Aorta (tissue), 5 donors: ENCODE results near the gene SLC2A8. TPM values are rescaled to one million over a fixed set of nuclear protein-coding genes. Genes with fewer than 3 reads are reported as not detected.

ENCODE experiments used
- ATAC-seq: fragments of 200-7000 bp; cut with Tn5 transposase; one replicate; pipeline ENCODE4 v1.9.1; 2022; ENCODE audit warnings: moderate library complexity; ENCODE audit not compliant: low FRiP score
- DNase-seq, 2 donors: peaks; one replicate each; pipeline ENCODE4 v3.0.0-alpha.2; 2020
- H3K27ac ChIP-seq, 2 donors: one replicate each; pipeline ENCODE4 v1.5.1; 2013; ENCODE audit warnings: low read length in 2 of 2, mild to moderate bottlenecking in 2 of 2, moderate library complexity in 2 of 2, control low read depth in 1 of 2, inconsistent platforms in 1 of 2, low read depth in 1 of 2
- H3K27me3 ChIP-seq, 2 donors: one replicate each; pipeline ENCODE4 v1.6.1; 2013; ENCODE audit warnings: control low read depth in 1 of 2, low read length in 1 of 2, mild to moderate bottlenecking in 1 of 2, moderate library complexity in 1 of 2; ENCODE audit not compliant: insufficient read depth in 2 of 2, control insufficient read depth in 1 of 2
- H3K36me3 ChIP-seq, 2 donors: one replicate each; pipeline ENCODE4 v1.6.1; 2013; ENCODE audit warnings: control low read depth in 1 of 2, low read length in 1 of 2, mild to moderate bottlenecking in 1 of 2; ENCODE audit not compliant: insufficient read depth in 2 of 2, control insufficient read depth in 1 of 2
- H3K4me1 ChIP-seq, 2 donors: one replicate each; pipeline ENCODE4 v1.6.1; 2013; ENCODE audit warnings: low read length in 2 of 2, control low read depth in 1 of 2, mild to moderate bottlenecking in 1 of 2, moderate library complexity in 1 of 2; ENCODE audit not compliant: insufficient read depth in 2 of 2, control insufficient read depth in 1 of 2
- H3K4me3 ChIP-seq, 2 donors: one replicate each; pipeline ENCODE4 v1.5.1; 2013; ENCODE audit warnings: low read length in 2 of 2, control low read depth in 1 of 2, mild to moderate bottlenecking in 1 of 2
- H3K9me3 ChIP-seq: one replicate; pipeline ENCODE4 v1.6.1; 2013; ENCODE audit warnings: mild to moderate bottlenecking, low read length; ENCODE audit not compliant: control insufficient read depth
- WGBS, 2 donors: extraction: QIAGEN DNeasy Blood & Tissue Kit; methylation state at CpG; one replicate each; pipeline ENCODE4 v1.1.7; 2013; 5-methylcytosine and 5-hydroxymethylcytosine counted together
- intact Hi-C, 2 donors: fragments of 100-400 bp; cut with DNase I; formaldehyde crosslinking; loops; one replicate each; pipeline versions ENCODE4 v1.14.2 to v1.15.0; 2022
- polyA plus RNA-seq, 2 donors: library from polyadenylated mRNA; stranded (reverse); fragments of 200-250 nt; gene quantifications; one replicate each; pipeline ENCODE4 v1.2.3, GENCODE V29; 2013
- total RNA-seq, 2 donors: library from RNA; stranded (reverse); fragmentation: NEBNext Ultra II Directional; extraction: Animal tissue kit (Norgen Biotek cat#: 25700); gene quantifications; one replicate each; pipeline ENCODE4 v1.2.1, GENCODE V29; 2021
- donor health status: healthy with polysubstance abuse.
- donor health status: Bipolar disorder and iron deficiency.
- donor health status: DM: no; HTN: no; CAD: no.
- donor health status: DM: no; HTN: no; CAD: no.
- donor health status: DM: yes; HTN: yes; CAD: no.

SLC2A8 gene
- total and polyA plus RNA-seq, 4 donors: 9.9 to 30.5 (median 18.2) TPM

GRCh38 chr9:127403507-127404192 is 6.7 kb downstream of the SLC2A8 start:
- 90 to 91% methylated on average over 21 to 22 of the region's 22 CpGs for WGBS, 2 donors
- intact Hi-C loops: no loop called here
- no peak overlapping the region for H3K27ac ChIP-seq
- ATAC-seq (no peak), DNase-seq (no peak)
- peaks cover 0 to 2% of the 10 kb centered on the region in 2 donors for H3K36me3 ChIP-seq
- H3K4me1 ChIP-seq: no peaks in the 10 kb centered on the region
- H3K9me3 ChIP-seq: no peaks in the 10 kb centered on the region
- H3K4me3 ChIP-seq: no peak overlapping the region
- no peaks in the 10 kb centered on the region for H3K27me3 ChIP-seq

DNA sequence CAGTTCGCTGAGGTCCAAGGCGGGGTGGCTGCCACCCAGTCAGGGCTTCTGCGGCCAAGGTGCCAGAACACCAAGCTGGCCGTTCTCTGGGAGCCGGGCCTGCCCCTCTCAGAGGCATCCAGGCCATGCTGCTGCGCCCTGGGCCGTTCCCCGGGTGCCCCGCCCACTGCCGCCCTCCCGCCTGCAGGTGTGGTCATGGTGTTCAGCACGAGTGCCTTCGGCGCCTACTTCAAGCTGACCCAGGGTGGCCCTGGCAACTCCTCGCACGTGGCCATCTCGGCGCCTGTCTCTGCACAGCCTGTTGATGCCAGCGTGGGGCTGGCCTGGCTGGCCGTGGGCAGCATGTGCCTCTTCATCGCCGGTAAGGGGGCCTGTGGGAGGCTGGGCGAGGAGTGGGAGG is 7.7 kb downstream of the SLC2A8 start:
- Histone ChIP-seq H3K4me3 (no peak overlapping the region), H3K9me3 (no peaks in the 10 kb centered on the region), H3K4me1 (no peaks in the 10 kb centered on the region), H3K27me3 (no peaks in the 10 kb centered on the region), H3K36me3 (peaks cover 0 to 2% of the 10 kb centered on the region in 2 donors), H3K27ac (no peak overlapping the region)
- DNase-seq (no peak), ATAC-seq (no peak)
- intact Hi-C loops: no loop called here
- WGBS, 2 donors: 94% methylated on average over 23 of the region's 23 CpGs

GRCh38 chr9:127405344-127406125 is 8.6 kb downstream of the SLC2A8 start:
- H3K9me3 ChIP-seq: no peaks in the 10 kb centered on the region
- intact Hi-C loops: no loop called here
- no peak for DNase-seq
- H3K27me3 ChIP-seq: no peaks in the 10 kb centered on the region
- H3K36me3 ChIP-seq: peaks cover 0 to 2% of the 10 kb centered on the region in 2 donors
- no peak for ATAC-seq
- no peaks in the 10 kb centered on the region for H3K4me1 ChIP-seq
- H3K27ac ChIP-seq: no peak overlapping the region
- no peak overlapping the region for H3K4me3 ChIP-seq
- 93 to 94% methylated on average over 20 of the region's 20 CpGs for WGBS, 2 donors

DNA sequence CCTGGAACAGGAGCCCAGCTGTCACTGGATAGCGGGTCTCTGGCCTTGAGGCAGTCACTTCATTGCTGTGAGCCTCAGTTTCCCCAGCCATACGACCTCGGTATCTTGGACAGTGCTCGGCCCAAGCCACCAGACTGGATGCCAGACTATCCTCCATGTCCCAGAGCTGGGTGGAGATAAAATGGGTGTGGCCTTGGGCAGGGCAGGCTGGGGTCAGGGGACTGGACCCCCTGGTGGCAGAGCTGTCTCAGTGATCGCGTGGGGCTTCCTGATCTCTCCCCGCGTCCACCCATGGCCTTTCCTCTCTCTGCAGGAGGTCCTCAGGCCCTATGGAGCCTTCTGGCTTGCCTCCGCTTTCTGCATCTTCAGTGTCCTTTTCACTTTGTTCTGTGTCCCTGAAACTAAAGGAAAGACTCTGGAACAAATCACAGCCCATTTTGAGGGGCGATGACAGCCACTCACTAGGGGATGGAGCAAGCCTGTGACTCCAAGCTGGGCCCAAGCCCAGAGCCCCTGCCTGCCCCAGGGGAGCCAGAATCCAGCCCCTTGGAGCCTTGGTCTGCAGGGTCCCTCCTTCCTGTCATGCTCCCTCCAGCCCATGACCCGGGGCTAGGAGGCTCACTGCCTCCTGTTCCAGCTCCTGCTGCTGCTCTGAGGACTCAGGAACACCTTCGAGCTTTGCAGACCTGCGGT is 10.0 kb downstream of the SLC2A8 start:
- peaks cover 0 to 2% of the 10 kb centered on the region in 2 donors for H3K36me3 ChIP-seq
- intact Hi-C loops: no loop called here
- H3K4me3 ChIP-seq: no peak overlapping the region
- H3K9me3 ChIP-seq: no peaks in the 10 kb centered on the region
- H3K27me3 ChIP-seq: no peaks in the 10 kb centered on the region
- 84 to 86% methylated on average over 13 of the region's 13 CpGs for WGBS, 2 donors
- DNase-seq: no peak
- no peaks in the 10 kb centered on the region for H3K4me1 ChIP-seq
- no peak for ATAC-seq
- H3K27ac ChIP-seq: no peak overlapping the region

DNA sequence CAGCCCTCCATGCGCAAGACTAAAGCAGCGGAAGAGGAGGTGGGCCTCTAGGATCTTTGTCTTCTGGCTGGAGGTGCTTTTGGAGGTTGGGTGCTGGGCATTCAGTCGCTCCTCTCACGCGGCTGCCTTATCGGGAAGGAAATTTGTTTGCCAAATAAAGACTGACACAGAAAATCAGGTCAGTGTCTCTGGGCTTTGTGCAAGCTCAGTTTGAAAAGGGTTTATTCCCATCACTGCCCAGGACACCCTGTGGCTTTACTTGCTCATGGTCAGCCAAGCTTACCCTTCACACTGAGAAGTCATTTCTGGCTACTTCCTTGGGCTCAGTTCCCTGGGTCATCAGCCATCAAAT is 10.5 kb downstream of the SLC2A8 start:
- intact Hi-C loops: no loop called here
- Histone ChIP-seq H3K9me3 (no peaks in the 10 kb centered on the region), H3K27ac (no peak overlapping the region), H3K4me1 (no peaks in the 10 kb centered on the region), H3K36me3 (peaks cover 0 to 2% of the 10 kb centered on the region in 2 donors), H3K4me3 (no peak overlapping the region), H3K27me3 (no peaks in the 10 kb centered on the region)
- no peak for ATAC-seq
- DNase-seq: no peak
- WGBS, 2 donors: 88% methylated on average over 6 of the region's 6 CpGs

GRCh38 chr9:127411122-127411521 is 14.2 kb downstream of the SLC2A8 start:
- ATAC-seq (no peak), DNase-seq (no peak)
- no peaks in the 10 kb centered on the region for H3K36me3 ChIP-seq
- no peak overlapping the region for H3K27ac ChIP-seq
- H3K4me3 ChIP-seq: no peak overlapping the region
- H3K4me1 ChIP-seq: no peaks in the 10 kb centered on the region
- H3K9me3 ChIP-seq: no peaks in the 10 kb centered on the region
- H3K27me3 ChIP-seq: no peaks in the 10 kb centered on the region
- 89 to 96% methylated on average over 4 of the region's 4 CpGs for WGBS, 2 donors
- intact Hi-C loops: no loop called here

DNA sequence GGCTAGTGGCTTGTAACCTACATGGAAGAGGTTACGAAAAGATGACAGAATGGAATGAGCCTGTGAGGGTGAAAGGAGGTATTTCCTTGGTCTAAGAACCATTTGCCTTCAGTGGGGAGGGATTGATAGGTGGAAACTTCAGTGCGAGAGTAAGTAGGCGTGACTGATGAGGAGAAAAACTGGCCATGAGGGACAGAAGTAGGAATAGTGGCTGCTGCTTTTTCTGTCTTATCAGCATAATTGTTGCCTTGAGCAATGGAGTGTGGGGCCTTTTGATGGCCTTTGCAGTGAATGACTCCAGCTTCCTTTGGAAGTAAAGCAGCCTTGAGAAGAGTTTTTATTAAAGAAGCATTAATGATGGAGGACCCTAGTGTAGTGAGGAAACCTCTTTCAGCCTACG is 18.2 kb downstream of the SLC2A8 start:
- Histone ChIP-seq H3K36me3 (no peaks in the 10 kb centered on the region), H3K4me1 (no peaks in the 10 kb centered on the region), H3K27ac (no peak overlapping the region), H3K4me3 (no peak overlapping the region), H3K9me3 (no peaks in the 10 kb centered on the region), H3K27me3 (no peaks in the 10 kb centered on the region)
- WGBS, 2 donors: 89 to 91% methylated on average over 4 of the region's 4 CpGs
- DNase-seq: no peak
- intact Hi-C loops: no loop called here
- ATAC-seq: no peak

DNA sequence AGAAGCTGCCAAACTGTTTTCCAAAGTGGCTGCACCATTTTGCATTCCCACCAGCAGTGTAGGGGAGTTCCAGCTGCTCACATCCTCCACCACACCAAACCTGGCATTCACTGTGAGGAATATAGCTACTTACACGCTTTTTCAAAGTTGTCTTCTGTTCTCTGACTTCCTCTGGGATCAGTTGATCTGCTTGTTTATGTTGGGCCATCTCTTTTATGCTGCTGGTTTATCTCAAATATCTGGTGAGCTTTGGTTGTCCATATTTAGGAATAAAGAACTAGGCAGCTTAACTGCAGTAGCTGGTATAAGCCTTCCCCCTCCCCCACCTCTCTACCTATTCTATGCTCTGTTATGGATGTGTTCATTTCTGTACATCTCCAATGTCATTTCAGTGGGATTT is 18.7 kb downstream of the SLC2A8 start:
- DNase-seq (no peak), ATAC-seq (no peak)
- Histone ChIP-seq H3K4me3 (no peak overlapping the region), H3K27ac (no peak overlapping the region), H3K9me3 (no peaks in the 10 kb centered on the region), H3K27me3 (no peaks in the 10 kb centered on the region), H3K36me3 (no peaks in the 10 kb centered on the region), H3K4me1 (no peaks in the 10 kb centered on the region)
- 73 to 83% methylated on average over 1 of the region's 1 CpG for WGBS, 2 donors
- intact Hi-C loops: no loop called here
